Stimulated activated CD4-positive, alpha-beta T cell treated with anti-CD3 and anti-CD28 coated beads, Interleukin-2, amount 100 ng/mL, for 24 hours (primary cell): ENCODE measurements around the gene DUOX2.
"Not testable (repeated sequence)": the region's sequence is repeated elsewhere in the genome, so short reads cannot be mapped to it uniquely, and the experiment has no call there.

Source experiments
- DNase-seq, 2 donors: peaks; one replicate each; pipeline ENCODE4 v3.0.0-alpha.2; 2020

DUOX2 gene

DNA sequence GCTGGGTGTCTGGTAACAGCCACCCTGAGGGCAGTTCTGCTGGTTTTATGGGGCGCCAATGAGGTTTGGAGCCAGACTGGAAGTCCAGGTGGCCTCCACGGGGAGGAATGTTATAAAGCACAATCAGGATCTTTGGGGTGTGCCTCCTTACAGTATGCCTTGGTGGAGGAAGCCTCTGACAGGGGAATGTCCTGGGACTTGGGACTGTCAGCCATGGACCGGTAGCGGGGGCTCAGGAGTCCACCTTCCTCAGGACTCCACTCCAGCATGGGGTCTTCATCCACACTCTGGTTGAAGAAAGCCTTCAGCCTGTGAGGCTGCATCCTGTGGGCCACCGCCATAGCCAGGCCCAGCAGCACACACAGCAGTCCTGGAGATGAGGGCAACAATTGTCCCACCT is 5.0 kb upstream of the DUOX2 start:
- DNase-seq = no peak

DNA sequence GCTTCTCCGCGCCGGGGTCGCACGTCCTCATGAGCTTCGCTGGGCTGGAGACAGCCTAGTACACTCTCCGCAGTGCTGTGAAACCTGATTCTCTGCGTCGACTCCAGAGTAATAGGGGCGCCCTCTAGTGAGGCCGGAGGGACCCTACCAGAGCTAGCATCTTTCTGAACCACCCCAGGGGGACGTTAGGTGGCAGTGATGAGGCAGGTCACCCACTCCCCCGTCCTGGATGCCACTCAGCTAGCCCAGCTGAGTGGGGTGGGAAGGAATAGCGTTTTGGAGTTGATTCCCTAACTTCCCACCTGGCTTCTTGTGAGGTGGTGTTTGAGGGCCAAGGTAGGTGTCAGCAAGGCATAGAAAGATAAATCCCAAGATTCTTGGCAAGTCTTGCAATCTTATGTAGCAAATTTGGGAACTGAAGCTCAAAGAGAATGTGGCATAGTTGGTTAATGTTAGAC is 4.2 kb upstream of the DUOX2 start:
- DNase-seq = peak; percentile 88

DNA sequence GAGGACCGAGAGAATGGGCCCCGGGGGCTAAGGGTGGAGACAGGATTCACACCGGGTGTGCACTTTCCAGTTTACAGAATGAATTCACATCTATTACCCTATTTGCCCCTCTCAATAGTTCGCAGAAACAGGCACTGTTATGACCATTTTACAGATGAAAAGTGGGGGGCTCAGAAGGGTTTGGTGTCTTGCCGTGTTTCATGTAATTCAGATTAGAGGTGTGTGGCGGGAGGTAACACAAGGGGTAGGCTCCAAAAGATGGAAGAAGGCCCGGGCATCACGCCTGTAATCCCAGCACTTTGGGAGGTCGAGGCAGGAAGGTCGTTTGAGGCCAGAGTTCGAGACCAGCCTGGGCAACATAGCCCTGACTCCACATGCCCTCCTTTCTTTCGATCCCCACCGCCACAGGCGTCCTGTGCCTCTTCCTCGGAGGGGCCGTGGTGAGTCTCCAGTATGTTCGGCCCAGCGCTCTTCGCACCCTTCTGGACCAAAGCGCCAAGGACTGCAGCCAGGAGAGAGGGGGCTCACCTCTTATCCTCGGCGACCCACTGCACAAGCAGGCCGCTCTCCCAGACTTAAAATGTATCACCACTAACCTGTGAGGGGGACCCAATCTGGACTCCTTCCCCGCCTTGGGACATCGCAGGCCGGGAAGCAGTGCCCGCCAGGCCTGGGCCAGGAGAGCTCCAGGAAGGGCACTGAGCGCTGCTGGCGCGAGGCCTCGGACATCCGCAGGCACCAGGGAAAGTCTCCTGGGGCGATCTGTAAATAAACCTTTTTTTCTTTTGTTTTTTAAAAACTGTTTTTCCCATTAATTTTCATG is 3.5 kb upstream of the DUOX2 start:
- no peak for DNase-seq

DNA sequence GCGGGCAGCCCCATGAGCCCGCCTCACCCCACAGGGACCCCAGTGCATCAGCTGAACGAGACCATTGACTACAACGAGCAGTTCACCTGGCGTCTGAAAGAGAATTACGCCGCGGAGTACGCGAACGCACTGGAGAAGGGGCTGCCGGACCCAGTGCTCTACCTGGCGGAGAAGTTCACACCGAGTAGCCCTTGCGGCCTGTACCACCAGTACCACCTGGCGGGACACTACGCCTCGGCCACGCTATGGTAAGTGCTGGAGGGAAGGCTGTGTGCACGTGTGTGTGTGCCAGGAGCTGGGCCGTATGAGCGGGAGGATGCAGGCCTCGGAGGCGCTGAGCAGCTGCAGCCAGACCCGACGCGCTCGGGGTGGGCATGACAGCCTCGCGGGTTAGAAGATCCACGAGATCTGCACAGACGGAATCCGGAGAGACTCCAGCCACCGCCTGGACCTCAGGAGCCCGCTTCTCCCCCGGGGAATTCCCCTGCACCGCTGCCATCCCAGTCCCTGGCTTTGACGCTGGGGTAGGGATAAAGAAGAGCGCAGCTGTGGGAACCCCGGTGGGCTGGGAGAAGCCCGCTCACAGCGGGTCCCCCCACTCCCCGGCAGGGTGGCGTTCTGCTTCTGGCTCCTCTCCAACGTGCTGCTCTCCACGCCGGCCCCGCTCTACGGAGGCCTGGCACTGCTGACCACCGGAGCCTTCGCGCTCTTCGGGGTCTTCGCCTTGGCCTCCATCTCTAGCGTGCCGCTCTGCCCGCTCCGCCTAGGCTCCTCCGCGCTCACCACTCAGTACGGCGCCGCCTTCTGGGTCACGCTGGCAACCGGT is 2.7 kb upstream of the DUOX2 start:
- peak in 1 of 2 donors; percentile 22 for DNase-seq

DNA sequence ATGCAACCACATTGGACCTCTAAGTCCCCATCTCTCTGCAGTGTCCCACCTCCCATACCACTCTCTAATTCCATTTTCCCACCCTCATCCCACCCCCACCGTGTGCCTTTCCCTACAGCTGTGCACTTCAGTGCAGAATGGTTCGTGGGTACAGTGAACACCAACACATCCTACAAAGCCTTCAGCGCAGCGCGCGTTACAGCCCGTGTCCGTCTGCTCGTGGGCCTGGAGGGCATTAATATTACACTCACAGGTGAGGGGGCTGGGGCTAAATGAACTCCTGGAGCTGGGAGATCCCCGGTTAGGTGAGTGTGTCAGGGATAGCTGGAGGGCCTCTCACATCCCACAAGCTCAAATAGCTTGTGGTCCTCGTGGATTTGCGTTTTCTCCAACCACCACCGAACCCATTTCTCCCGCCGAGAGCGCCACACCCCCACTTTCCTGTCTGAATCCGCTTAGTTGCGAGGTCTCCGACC is 2.1 kb upstream of the DUOX2 start:
- DNase-seq = no peak

DNA sequence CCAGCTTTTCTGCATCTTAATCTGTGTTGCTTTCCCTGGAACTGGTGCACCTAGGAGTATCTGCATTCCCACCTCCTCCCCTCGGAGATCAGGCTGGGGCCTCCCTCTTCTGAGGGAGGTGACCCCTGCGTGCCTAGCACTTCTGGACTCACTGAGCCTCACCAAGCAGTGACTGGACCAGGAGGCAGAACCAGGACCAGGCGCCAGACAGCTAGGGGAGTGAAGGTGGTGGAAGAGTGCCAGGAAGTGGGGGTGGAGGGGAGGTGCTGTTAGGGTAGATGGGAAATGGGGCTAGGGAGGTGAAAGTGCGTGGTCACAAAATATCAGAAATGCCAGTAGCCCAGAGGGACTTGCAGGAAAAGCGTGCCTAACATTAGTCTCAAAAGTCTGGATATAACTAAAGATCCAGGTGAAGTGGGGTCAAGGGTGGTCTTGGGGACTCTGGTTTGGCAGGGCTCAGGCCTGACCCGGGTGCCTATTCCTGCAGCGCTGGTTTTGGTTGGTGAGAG is 1.4 kb upstream of the DUOX2 start:
- DNase-seq = no peak

DNA sequence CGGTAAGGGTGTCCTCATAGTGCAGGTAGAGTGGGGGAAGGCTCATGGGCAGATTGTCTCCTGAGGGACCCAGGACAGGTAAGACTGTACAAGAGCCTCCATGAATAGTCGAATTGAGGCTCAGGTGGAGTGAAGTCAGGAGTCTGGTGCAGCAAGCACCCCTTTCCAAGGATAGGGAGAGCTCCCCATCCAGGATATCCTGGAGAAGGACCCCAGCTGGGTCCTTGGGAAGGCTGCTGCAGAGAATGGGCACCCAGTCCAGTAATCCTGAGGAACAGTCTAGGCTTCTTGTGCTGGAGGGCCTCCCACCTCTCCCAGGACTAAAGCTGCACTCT is 746 bp upstream of the DUOX2 start:
- no peak for DNase-seq

DNA sequence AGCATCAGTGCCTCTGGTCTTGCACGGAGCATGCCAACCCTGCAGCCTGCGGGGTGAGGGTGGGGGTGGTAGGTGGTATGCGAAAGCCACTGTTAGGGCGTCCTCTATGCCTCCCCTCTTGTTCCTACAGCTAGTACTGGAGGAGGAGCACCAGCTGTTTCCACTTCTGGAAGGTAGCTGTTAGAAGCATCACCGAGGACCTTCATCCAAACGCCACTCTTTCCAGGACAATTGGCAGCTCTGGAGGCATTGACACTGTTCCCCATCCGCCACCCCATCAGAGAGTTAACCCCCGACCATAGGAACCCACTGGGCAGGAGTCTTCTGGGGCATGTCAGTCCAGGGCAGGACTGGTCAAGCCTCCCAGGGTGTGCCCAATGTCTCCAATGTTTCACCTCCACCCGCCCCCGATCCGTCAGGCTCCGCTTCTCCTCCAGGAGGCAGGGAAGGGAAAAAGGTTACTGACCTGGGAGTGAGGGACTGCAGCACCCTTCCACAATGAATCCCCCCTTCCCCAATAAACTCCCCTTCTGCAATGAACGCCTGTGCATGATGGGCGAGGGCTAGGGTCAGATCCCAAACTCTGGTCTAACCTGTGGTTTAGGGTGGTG is 487 bp downstream of the DUOX2 start:
- no peak for DNase-seq

DNA sequence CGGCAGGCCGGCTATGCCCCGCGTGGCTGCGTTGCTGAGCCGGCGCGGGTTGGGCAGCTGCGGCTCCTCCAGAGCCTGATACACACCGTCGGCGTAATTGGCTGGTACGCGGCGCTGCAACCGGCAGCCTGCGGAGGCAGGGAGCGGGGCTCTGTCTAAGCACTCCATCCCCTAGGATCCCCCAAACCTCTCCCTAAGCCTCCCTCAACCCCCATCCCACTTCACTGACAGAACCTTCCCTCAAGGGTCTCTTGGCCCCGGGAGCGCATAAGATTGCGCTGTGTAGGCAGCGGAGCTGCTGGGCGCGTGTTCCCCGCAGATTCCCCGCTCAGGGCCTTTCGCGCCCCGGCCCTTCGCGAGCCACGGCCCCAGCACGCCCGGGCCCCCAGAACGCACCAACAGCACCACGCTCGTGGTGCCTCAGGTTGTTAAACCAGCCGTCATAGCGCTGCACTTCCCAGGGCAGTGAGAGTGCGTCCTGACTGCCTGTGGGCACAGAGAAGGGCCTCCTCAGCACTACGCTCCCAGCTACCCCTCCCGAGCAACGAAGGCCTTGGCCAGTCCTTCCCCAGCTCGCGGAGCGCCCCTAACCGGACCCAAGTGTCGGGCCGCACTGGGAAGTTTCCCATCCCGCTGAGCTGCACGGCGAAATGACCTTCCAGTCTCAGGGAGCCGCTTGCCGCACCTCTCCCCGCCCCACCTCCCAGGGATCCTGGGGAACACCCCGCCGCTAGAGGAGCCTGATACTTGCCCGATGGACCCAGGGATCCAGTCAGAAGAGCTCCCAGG is 1.2 kb downstream of the DUOX2 start:
- peak in 1 of 2 donors; percentile 33 for DNase-seq

DNA sequence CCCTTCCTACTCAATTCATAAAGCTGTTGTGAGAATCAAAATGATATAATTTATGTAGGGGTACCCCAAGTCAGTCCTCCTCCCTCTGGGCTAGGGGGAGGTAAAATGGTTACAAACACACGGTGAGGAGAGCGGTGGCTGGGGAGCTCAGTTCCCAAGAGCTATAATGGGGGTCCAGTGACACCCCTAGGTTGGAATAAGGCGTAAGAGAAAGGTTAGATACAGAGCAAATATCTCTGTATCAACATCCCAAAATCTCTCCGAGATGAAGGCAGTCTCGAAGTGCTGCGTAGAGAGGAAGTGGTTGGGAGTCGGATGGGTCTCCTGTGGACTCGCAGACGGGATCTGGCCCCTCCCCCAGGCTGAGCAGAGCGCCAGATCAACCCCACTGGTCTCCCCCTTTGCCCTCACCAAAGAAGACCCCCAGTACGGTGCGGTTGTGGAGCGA is 1.8 kb downstream of the DUOX2 start:
- DNase-seq = no peak

DNA sequence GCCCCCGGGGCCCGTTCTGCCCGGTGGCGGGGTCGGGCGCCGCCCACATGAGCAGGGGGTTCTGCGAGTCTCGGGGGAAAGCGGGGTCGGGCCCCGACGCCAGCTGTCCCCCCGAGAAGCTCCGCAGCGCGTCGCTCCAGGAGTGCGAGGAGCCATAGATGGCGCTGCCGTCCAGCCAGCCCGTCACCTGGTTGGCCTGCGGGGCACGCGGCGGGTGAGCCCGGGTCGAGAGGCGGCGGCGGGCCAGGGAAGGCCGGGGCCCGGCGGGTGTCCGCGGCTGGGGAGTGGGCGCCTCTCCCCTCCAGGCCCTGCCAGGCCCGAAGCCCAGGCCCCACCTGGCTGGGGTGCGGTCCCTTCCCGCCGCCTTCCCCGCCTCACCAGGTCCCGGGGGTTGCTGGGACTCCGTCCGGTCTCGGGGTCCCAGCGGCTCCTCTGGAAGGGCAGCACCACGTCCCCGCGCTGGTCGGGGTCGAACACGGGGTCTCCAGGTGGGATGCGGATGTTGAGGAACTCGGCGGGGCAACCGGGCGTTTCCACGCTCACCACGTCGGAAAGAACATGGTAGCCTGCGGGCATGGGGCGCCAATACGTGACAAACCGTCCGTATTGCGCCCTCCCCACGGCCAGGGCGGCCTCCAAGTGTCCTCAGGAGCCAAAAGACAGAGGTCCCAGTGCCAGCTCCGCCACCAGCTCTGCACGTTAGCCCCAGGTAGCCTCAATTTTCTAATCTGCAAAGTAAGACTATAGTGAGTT is 2.4 kb downstream of the DUOX2 start:
- no peak for DNase-seq

DNA sequence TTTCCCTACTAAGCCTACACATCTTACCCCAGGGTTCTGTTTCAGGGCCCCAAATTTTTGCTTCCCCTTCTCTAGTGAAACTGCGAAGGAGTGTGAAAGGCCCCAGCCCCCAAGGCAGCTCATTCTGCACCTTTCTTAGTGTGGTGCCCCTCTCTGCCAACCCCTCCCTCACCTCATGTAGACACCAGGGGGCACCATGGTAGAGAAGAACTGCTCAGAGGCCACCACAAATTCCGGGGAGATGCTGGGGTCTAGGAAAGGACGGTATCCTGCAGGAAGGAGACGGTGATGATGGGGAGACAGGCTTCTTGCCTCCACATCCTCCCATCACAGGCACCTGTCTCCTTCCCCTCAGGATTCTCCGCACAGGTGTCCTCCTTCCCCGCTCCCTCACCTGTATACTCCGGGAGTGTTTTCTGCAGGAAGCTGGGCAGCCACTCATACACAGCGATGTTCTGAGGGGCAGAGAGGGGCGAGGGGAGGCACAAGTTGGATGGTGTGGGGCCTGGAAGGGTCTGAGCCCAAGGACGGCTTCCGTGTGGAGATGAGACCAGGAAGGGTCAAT is 3.6 kb downstream of the DUOX2 start:
- DNase-seq = no peak

DNA sequence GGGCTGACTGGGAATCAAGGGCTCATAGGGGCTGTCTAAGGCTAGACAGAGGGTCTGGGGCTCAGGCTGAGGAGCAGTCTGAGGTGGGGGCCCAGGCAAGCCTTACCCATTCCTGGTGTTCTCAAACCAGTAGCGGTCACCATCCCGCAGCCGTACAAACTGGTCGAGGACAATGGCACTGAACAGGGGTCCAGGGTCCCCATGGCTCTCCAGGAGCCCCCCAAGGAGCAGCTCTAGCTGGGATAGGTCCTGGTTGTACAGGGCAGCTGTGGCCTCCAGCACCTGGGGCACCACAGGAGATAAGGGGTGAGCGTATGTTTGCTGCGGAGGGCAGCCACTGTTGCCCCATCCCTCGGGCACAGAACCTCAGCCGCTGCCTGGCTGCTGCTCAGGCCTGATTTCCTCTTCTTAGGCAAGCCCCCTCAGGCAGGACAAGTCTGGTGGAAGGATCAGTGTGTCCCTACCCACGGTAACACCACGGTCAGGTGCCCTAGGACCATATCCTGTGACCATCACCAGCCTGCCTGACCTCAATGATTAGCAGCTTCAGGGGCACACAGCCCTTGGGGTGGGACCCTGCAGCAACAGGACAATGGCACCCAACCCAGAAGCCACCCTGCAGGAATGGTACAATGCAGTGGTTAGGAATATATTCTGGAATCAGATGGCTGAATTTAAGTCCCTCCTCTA is 5.9 kb downstream of the DUOX2 start:
- DNase-seq = no peak

DNA sequence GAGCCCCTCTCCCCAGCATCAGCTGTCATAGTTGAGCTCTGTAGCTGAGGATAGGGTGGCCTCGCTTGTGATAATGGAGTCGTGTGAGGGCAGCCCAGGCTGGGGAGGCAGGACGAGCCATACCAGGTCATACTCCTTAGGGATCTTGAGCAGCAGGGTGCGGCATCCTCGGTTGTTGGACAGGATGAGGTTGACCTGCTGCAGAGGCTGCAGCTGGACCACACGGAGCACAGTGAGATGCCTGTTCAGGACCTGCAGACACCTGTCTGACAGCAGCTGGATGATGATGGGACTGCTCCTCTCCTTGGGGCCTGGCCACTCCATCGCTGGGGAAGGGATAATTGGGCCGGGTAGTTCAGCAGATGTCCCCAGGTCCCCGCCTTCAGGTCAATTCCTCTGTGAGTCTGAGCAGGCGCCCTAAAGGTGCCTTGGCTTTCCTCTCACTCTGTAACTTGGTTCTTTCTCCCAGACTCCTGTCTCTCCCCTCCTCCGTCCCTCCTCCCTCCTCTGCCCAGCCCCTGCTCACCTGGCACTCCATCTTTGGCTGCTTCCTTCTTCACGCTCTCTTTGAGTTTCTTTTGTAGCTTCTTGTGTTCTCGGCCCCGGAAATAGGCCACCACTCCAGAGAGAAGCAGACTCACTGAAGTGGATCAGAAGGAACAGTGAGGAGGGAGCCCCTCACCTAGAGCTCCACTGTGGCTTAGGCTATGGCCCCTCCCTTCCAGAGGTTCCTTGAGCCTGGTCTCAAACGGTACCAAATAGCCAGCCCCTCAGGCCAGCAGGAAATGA is 7.8 kb downstream of the DUOX2 start:
- no peak for DNase-seq

DNA sequence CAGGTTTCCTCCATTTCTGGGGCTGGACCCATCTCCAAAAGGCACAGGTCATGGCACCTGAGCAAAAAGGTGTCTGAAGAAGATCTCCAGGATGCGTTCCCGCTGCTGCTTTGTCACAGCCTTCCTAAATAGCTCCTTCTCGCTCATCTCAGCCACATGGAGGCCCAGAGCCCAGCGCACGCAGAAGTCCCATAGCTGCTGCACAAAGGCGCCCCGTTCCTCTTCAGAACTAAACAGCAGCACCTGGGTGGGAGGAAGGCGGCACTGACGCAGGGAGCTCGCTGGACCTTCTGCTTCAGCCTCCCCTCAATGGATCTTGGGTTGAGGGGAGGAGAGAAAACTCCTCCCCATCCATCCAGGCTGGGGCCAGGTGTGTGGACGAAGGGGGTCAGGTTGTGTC is 8.4 kb downstream of the DUOX2 start:
- DNase-seq = no peak

DNA sequence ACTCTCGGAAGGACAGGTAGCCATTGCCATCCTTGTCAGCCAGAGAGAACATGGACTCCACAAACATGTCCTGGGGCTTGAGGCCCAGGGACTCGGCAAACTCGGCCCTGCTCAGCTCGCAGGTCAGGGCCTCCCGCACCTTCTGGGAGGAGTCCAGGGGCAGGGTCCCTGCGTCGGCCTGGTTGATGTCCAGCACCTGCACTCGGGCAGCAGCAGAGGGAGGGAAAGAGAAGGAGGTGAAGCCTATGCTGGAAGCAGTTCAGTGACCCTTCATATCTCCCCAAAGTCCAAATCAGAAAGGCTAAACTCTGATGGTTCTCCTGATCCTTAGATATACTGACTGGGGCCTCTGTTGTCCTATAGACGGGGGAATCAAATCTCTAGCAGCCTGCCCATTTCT is 9.8 kb downstream of the DUOX2 start:
- DNase-seq = not testable (repeated sequence)

DNA sequence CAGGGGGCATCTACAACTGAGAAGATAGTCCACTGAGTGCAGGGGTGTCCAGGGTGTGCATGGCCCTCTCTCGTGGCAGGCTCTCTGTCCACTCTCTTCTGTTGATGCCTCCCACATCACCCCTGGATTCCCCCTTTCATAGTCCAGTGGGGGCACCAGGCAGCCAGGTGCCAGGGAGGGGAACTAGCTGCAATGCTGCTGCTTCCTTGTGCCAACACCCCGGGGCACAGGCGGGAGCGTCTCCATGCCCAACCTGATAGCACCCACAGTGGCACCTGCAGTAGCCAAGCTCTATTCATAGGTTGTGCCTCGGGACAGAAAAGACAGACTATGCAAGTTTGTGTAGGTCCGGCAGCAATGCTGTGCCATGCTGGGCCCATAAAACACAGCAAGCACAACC is 11.7 kb downstream of the DUOX2 start:
- DNase-seq = no peak

DNA sequence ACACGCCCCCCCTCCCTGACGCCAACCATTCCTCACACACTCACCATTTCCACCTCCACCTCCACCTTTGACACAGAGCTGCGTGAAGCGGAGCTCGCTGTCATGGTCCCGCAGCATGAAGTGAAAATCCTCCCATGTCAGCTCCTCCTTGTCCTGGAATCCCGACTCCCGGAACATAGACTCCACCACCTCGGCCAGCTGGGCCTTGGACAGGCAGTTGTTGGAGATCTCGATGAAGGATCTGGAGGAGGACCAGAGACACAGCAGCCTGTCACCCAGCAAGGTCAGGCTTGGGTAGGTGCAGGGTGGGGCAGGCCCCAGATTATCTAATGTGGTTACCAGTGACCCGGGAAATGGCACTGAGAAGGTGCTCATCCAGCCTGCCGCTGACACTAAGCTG is 12.2 kb downstream of the DUOX2 start:
- DNase-seq = no peak

DNA sequence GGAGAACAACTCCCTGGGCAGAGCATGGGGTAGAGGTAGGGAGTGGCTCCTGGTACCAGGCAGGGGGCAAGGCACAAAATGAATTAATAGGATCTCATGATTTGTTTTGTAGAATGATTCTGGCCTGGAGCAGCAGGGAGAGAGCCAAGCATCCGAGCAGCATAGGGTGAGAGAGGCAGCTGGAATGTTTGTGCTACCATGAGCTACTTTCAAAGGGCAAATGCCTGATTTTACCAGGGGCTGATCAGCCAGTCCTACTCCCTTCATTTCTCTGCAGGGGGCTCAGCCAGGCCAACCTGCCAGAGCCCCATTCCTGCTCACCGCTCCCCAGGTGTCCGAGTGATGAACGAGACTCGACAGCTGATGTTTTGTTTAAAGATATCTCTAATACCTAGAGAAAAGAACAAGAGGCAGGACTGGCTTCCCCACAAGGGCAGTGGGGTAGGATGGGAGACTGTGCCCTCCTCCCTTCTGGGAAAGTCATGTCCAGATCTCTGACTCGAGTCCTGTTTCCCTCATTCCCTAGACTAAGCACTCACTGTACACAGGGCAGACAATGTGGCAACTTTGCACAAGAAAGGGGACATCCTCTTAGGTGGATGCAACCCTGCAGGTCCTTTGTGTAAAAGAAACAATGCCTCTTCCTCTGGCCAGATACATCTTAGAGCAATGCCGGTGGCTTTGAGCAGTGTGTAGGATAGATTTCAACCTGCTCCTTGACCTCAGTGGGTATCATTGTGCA is 12.9 kb downstream of the DUOX2 start:
- no peak for DNase-seq
